HG03060 (cell line): ENCODE data around the gene ZNF280C.

Experiments used
- ATAC-seq: cut with Tn5 transposase; IDR thresholded peaks from one replicate; pipeline ENCODE4 v1.9.1; 2021; ENCODE audit warnings: low read depth, moderate number of reproducible peaks; ENCODE audit not compliant: unreplicated experiment

Gene ZNF280C

GRCh38 chrX:130179170-130179569, 89.5 kb downstream of the ZNF280C start:
- ATAC-seq: no peak

- no peak for ATAC-seq
Observed at GRCh38 chrX:130176942-130177341, 91.8 kb downstream of the ZNF280C start.

GRCh38 chrX:130176354-130176776, 92.3 kb downstream of the ZNF280C start:
- ATAC-seq: peak; percentile 76

DNA sequence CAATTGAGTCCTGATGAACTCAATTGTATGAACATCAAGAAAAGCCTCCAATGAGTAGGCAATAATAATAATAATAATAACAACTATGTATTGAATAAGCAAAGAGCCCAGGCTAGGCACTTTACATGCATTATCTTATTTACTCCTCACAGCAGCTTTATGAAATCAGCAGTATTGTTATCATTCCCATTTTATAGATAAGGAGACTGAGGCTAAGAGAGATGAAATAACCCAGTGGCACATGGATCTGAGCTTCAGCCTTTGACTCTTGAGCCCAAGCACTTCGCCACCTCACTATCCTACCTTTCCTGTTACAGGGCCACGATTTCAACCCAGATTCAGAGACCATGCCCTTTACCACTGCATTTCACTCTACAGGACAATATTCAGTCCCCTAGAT, 93.8 kb downstream of the ZNF280C start:
- no peak for ATAC-seq

GRCh38 chrX:130174045-130174704, 94.5 kb downstream of the ZNF280C start:
- no peak for ATAC-seq

GRCh38 chrX:130173190-130173895, 95.4 kb downstream of the ZNF280C start:
- ATAC-seq: no peak

GRCh38 chrX:130172127-130172845, 96.4 kb downstream of the ZNF280C start:
- no peak for ATAC-seq

GRCh38 chrX:130171446-130172126, 97.1 kb downstream of the ZNF280C start, which contains the start of gene RAB33A:
TSS of gene RAB33A (plus strand) at chrX:130171962. CDS start at chrX:130172063, 101 bp downstream.
- ATAC-seq: no peak

DNA sequence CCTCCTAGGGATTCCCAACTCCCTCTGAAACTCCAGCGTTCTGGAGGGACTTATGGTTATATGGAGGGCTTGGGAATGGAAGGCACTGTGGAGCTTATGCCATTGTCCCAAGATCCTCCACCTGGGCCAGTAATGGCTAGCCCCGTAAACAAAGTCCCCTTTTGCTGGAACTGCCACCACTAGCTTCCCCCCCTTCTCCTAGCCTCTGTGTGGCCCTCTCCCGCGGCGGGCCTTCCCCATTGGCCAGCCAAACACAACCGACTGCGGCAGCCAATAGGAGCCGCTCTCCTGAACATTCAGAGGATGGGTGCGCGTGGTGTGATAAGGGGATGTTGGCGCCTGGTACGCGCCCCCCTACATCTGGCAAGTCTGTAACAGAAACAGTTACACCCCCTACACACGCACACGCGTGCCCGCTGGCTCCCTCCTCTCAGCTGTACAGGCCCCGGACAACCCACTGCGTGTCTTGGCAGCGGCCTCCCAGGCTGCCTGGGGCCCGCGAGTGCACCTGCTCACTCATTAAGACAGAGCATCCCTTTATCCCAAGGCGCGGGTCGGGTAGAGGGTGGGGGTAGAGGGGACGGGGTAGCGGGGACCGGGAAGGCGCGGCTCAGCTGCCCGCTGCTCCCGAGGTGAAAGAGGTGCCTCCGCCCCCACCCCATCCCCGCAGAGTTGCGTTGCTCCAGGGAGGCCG, 97.8 kb downstream of the ZNF280C start:
- ATAC-seq: peak; percentile 52

- no peak for ATAC-seq
Observed at GRCh38 chrX:130167040-130167439, 101.7 kb downstream of the ZNF280C start.

DNA sequence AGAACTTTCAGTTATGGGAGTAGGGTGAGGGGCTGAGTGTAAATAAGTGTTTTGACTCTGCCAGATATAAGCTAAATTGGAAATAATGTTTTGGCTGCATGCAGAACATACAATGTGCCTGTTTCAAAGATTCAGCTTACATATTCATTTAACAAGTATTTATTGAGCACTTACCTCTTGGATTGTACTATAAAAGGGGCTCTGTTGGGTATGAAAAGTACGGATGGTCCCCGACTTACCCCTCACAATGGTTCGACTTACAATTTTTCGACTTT, 102.3 kb downstream of the ZNF280C start:
- no peak for ATAC-seq

GRCh38 chrX:130165703-130166502, 102.8 kb downstream of the ZNF280C start, which contains the start of gene AIFM1:
TSS of gene AIFM1 (minus strand) at chrX:130165841. CDS start at chrX:130165656, 185 bp downstream.
- peak; percentile 83 for ATAC-seq

DNA sequence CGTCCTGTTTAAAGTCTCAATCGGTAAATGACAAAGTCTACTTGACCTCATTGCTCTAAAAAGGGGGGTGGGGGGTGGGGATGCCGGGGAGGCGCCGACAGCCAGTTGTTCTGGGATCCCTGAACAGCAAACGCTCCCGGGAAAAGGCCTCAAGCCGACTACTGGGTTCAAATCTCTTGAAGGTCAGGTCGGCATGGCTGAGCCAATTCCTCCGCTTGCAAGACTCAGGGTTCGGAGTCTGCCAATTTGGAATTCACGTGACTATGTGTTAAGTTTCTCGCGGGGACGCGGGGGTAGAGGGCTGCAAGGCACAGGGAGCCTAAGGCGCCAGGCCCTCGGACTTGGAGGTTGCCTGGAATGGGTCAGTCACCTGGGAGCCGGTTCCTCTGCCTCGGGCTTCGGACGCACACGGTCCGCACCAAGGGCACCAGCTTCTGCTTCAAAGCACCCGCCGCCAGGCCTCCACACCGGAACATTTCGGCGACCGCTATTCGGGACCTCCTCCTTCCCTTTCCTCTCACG, 103.5 kb downstream of the ZNF280C start:
- peak; percentile 12 for ATAC-seq

- no peak for ATAC-seq
Observed at GRCh38 chrX:130163398-130163797, 105.3 kb downstream of the ZNF280C start.

DNA sequence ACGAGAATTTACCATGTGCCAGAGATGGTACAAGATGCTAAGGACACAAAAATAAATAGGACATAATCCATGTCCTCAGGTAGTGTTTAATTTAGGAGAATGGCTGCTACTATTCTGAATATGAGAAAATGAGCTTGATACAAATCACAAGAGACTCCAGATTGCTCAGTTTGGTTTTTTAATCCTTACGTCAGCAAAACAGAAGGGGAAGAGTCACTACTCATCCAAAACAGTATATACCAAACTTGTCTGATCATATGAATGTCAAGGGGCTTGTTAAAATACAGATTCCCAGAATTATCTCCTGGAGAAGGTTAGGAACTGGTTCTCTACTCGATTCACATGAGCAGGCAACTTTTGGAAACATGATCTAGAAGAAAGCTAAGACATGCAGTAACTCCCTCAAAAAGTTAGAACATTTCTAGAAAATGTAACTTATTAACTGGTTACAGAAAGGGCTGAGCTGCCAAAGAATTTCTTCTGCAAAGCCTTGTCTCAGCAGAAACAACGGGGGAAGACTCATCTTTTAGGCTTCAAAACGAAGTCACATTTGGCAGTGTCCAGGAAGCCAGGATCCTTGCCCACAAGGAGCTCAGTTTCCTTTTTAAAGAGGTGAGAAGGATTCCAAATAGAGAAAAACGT, 106.5 kb downstream of the ZNF280C start:
- no peak for ATAC-seq

GRCh38 chrX:130159776-130160175, 108.9 kb downstream of the ZNF280C start:
- ATAC-seq: no peak

DNA sequence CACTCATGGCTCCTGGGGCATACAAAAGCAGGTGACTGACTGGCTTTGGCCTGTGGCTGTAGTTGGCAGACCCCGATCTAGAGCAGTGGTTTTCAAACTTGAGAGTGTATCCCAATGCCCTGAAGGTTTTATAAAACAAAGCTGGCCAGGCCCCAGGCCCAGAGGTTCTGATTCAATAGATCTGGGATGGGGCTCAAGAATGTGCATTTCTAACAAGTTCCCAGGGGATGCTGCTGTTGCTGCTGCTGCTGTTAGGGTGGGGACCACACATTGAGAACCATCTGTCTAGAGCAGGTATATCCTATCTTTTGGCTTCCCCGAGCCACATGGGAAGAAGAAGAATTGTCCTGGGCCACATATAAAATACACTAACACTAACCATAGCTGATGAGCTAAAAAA, 110.4 kb downstream of the ZNF280C start:
- no peak for ATAC-seq

GRCh38 chrX:130155564-130155963, 113.1 kb downstream of the ZNF280C start:
- no peak for ATAC-seq
